ENCODE data around the gene MTCL1.

MTCL1 gene

GRCh38 chr18:8860845-8861642, 155.7 kb downstream of the MTCL1 start:
- no peak for DNase-seq (ENCODE audit: low read depth, low spot score)

- no peak for DNase-seq (ENCODE audit: low read depth, low spot score)
Observed at GRCh38 chr18:8863427-8863826, 158.1 kb downstream of the MTCL1 start.

GRCh38 chr18:8865934-8866333, 160.6 kb downstream of the MTCL1 start:
- no peak for DNase-seq (ENCODE audit: low read depth, low spot score)

- no peak for DNase-seq (ENCODE audit: low read depth, low spot score)
Observed at GRCh38 chr18:8866679-8867078, 161.3 kb downstream of the MTCL1 start.

GRCh38 chr18:8868276-8868675, 162.9 kb downstream of the MTCL1 start:
- DNase-seq (ENCODE audit: low read depth, low spot score), result no peak

GRCh38 chr18:8868779-8869415, 163.5 kb downstream of the MTCL1 start:
- no peak for DNase-seq (ENCODE audit: low read depth, low spot score)

- DNase-seq (ENCODE audit: low read depth, low spot score), result no peak
Observed at GRCh38 chr18:8869696-8870095, 164.3 kb downstream of the MTCL1 start.

GRCh38 chr18:8870528-8870927, 165.2 kb downstream of the MTCL1 start:
- no peak for DNase-seq (ENCODE audit: low read depth, low spot score)

- no peak for DNase-seq (ENCODE audit: low read depth, low spot score)
Observed at GRCh38 chr18:8871489-8871888, 166.1 kb downstream of the MTCL1 start.

- DNase-seq (ENCODE audit: low read depth, low spot score), result no peak
Observed at GRCh38 chr18:8874872-8875271, 169.5 kb downstream of the MTCL1 start.

- no peak for DNase-seq (ENCODE audit: low read depth, low spot score)
Observed at GRCh38 chr18:8876887-8877286, 171.5 kb downstream of the MTCL1 start.

GRCh38 chr18:8881103-8881502, 175.7 kb downstream of the MTCL1 start:
- no peak for DNase-seq (ENCODE audit: low read depth, low spot score)

Data from activated naive CD8-positive, alpha-beta T cell treated with anti-CD3 and anti-CD28 coated beads, Interleukin-2, amount 50 U/mL, for 16 hours (primary cell).